IMR-90 (cell line): ENCODE results near the gene FNDC3B.
A peak's percentile ranks its signal among the peaks of the same experiment; 100 is the strongest.

ENCODE experiments used
- BHLHE40 ChIP-seq: fragments of 150-350 bp; IDR thresholded peaks from 2 replicates; pipeline ENCODE4 v1.6.1; 2016; ENCODE audit warnings: mild to moderate bottlenecking, low read depth, low read length
- CEBPB ChIP-seq: IDR thresholded peaks from 2 replicates; pipeline ENCODE4 v1.6.1; 2012; ENCODE audit warnings: low read depth, low read length, improper control_type of control experiment
- CTCF ChIP-seq: conservative IDR thresholded peaks from 2 replicates; pipeline ENCODE4 v1.5.1; 2012; ENCODE audit warnings: mild to moderate bottlenecking, low read depth, low read length, improper control_type of control experiment
- ELK1 ChIP-seq: fragments of 150-350 bp; IDR thresholded peaks from 2 replicates; pipeline ENCODE4 v1.6.1; 2016; ENCODE audit warnings: low read depth, mild to moderate bottlenecking, low read length, moderate library complexity, borderline replicate concordance
- FOS ChIP-seq: fragments of 150-350 bp; IDR thresholded peaks from 2 replicates; pipeline ENCODE4 v1.6.1; 2016; ENCODE audit warnings: low read depth, low read length
- MAZ ChIP-seq: IDR thresholded peaks from 2 replicates; pipeline ENCODE4 v1.6.1; 2012; ENCODE audit warnings: low read depth, mild to moderate bottlenecking, low read length, improper control_type of control experiment, moderate library complexity, borderline replicate concordance
- MXI1 ChIP-seq: IDR thresholded peaks from 2 replicates; pipeline ENCODE4 v1.6.1; 2012; ENCODE audit warnings: low read depth, mild to moderate bottlenecking, low read length, moderate library complexity, borderline replicate concordance
- POLR2A ChIP-seq: IDR thresholded peaks from 2 replicates; pipeline ENCODE4 v1.6.1; 2012; ENCODE audit warnings: mild to moderate bottlenecking, low read depth, low read length
- RCOR1 ChIP-seq: IDR thresholded peaks from 2 replicates; pipeline ENCODE4 v1.6.1; 2012; ENCODE audit warnings: mild to moderate bottlenecking, low read length, improper control_type of control experiment; ENCODE audit not compliant: insufficient replicate concordance
- RFX5 ChIP-seq: IDR thresholded peaks from 2 replicates; pipeline ENCODE4 v1.8.0; 2012; ENCODE audit warnings: low read depth, mild to moderate bottlenecking, low read length, moderate library complexity
- SMC3 ChIP-seq: fragments of 150-350 bp; IDR thresholded peaks from 2 replicates; pipeline ENCODE4 v1.6.1; 2016; ENCODE audit warnings: low read depth, mild to moderate bottlenecking, antibody characterized with exemption, low read length, moderate library complexity
- TF ChIP-seq, protein P1 (sequence below): fragments of 150-350 bp; IDR thresholded peaks from 2 replicates; pipeline ENCODE4 v1.6.1; 2017; ENCODE audit warnings: mild to moderate bottlenecking, antibody characterized with exemption, low read length, low read depth

GRCh38 chr3:172061724-172062184 is 22.4 kb downstream of the FNDC3B start:
- TF ChIP-seq CTCF (no peak), MXI1 (no peak), MAZ (no peak), POLR2A (no peak), RFX5 (no peak), RCOR1 (no peak), CEBPB (peak; percentile 62), FOS (no peak), SMC3 (no peak), BHLHE40 (no peak), ELK1 (no peak)
- TF ChIP-seq, protein P1, sequence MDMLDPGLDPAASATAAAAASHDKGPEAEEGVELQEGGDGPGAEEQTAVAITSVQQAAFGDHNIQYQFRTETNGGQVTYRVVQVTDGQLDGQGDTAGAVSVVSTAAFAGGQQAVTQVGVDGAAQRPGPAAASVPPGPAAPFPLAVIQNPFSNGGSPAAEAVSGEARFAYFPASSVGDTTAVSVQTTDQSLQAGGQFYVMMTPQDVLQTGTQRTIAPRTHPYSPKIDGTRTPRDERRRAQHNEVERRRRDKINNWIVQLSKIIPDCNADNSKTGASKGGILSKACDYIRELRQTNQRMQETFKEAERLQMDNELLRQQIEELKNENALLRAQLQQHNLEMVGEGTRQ: no peak
